ENCODE results near the gene ATP6V0A1.
"Not testable (repeated sequence)": the region's sequence is repeated elsewhere in the genome, so short reads cannot be mapped to it uniquely, and the experiment has no call there.

ATP6V0A1 gene

DNA sequence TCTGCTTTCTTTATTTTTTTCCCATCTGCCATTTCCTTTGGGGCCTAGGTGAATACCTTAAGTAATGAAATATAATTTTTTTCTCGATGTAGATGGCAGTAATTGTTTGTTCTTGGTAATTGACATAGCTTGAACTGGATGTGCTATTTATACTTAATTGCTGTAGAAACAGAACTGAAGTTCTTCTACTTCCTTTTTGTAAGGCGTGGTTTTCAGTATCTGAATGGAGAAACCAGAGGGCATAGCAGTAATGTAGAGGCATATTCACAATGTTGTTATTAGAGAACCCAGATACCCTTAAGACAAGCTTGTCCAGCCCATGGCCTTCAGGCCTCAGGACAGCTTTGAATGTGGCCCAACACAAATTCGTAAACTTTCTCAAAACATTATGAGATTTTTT, 16.4 kb downstream of the ATP6V0A1 start:
- no peak overlapping the region for H3K4me3 ChIP-seq (ENCODE audit: low read depth, low read length)

DNA sequence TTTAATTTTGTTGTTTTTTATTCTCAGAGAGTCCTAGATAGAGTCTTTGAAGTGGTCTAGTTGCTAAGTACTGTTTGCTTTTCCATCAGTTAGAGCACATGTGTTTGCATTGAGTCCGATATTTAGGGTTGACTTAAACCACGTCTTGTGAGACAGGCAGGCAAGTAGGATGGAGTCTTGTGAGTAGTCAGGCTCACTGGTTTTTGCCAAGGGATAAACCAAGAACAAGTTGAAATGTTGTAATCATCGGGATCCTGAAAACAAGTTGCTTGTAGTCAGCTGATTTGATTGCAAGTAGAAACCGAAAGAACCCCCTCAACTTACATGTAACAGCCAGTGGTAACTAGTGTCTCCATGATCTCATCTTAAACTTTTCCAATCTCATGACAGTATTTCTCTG, 17.2 kb downstream of the ATP6V0A1 start:
- no peak overlapping the region for H3K4me3 ChIP-seq (ENCODE audit: low read depth, low read length)
- TF ChIP-seq, protein P1, sequence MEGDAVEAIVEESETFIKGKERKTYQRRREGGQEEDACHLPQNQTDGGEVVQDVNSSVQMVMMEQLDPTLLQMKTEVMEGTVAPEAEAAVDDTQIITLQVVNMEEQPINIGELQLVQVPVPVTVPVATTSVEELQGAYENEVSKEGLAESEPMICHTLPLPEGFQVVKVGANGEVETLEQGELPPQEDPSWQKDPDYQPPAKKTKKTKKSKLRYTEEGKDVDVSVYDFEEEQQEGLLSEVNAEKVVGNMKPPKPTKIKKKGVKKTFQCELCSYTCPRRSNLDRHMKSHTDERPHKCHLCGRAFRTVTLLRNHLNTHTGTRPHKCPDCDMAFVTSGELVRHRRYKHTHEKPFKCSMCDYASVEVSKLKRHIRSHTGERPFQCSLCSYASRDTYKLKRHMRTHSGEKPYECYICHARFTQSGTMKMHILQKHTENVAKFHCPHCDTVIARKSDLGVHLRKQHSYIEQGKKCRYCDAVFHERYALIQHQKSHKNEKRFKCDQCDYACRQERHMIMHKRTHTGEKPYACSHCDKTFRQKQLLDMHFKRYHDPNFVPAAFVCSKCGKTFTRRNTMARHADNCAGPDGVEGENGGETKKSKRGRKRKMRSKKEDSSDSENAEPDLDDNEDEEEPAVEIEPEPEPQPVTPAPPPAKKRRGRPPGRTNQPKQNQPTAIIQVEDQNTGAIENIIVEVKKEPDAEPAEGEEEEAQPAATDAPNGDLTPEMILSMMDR (IDR thresholded peaks at IDR 0.05; ENCODE audit: borderline replicate concordance, insufficient read depth, low read depth, low read length), result no peak

More for the DNA sequence above, 16.4 kb downstream of the ATP6V0A1 start:
- TF ChIP-seq, protein P1 (IDR thresholded peaks at IDR 0.05; ENCODE audit: borderline replicate concordance, insufficient read depth, low read depth, low read length), result no peak

- TF ChIP-seq, protein P1 (IDR thresholded peaks at IDR 0.05; ENCODE audit: borderline replicate concordance, insufficient read depth, low read depth, low read length), result no peak
- no peak overlapping the region for H3K4me3 ChIP-seq (ENCODE audit: low read depth, low read length)
Measured at GRCh38 chr17:42476411-42476810, 17.7 kb downstream of the ATP6V0A1 start.

- TF ChIP-seq, protein P1 (IDR thresholded peaks at IDR 0.05; ENCODE audit: borderline replicate concordance, insufficient read depth, low read depth, low read length), result no peak
- no peak overlapping the region for H3K4me3 ChIP-seq (ENCODE audit: low read depth, low read length)
Measured at GRCh38 chr17:42477173-42477572, 18.5 kb downstream of the ATP6V0A1 start.

GRCh38 chr17:42477824-42478223, 19.1 kb downstream of the ATP6V0A1 start:
- H3K4me3 ChIP-seq (ENCODE audit: low read depth, low read length), result not testable (repeated sequence)

DNA sequence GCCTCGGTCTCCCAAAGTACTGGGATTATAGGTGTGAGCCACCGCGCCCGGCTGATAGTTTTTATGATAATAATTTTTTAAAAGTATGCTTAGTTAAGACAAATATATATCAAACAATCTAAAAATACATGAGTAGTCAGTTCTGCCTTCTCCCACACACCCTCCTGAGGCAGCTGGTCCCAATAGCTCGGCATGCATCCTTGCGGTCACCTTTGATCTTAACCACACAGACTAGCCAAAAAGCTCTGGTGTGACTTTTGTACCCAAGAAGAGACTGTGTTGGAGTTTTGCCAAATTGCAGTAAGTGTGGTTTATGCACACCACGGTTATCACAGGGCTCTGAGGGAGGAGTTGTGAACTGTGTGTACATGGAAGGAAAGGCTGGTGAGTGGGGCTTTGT, 25.6 kb downstream of the ATP6V0A1 start:
- H3K4me3 ChIP-seq (ENCODE audit: low read depth, low read length), result no peak overlapping the region
- TF ChIP-seq, protein P1 (IDR thresholded peaks at IDR 0.05; ENCODE audit: borderline replicate concordance, insufficient read depth, low read depth, low read length), result no peak

DNA sequence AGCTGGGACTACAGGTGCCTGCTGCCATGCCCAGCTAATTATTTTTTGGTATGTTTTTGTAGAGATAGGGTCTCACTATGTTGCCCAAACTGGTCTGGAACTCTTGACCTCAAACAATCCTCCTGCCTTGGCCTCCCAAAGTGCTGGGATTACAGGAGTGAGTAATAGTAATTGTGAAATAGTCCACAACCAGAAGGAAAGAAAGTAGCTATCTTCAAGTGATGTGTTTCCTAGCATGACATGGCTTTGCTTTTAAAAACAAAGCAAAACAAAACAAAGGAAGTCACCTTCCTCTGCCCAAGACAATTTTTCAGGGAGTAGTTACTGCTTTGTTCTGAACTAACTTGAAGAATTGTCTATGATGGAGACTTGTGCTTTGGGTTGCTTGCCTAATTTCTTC, 27.0 kb downstream of the ATP6V0A1 start:
- H3K4me3 ChIP-seq (ENCODE audit: low read depth, low read length), result no peak overlapping the region
- TF ChIP-seq, protein P1 (IDR thresholded peaks at IDR 0.05; ENCODE audit: borderline replicate concordance, insufficient read depth, low read depth, low read length), result no peak

GRCh38 chr17:42488032-42488431, 29.4 kb downstream of the ATP6V0A1 start:
- H3K4me3 ChIP-seq (ENCODE audit: low read depth, low read length), result no peak overlapping the region
- TF ChIP-seq, protein P1 (IDR thresholded peaks at IDR 0.05; ENCODE audit: borderline replicate concordance, insufficient read depth, low read depth, low read length), result no peak
